CD4-positive, alpha-beta T cell treated with Interferon alpha-2 for 1 hour (primary cell): ENCODE results near the gene VASH2.
A peak's percentile ranks its signal among the peaks of the same experiment; 100 is the strongest.
"Not testable (repeated sequence)": the region's sequence is repeated elsewhere in the genome, so short reads cannot be mapped to it uniquely, and the experiment has no call there.

Source experiments
- DNase-seq, 2 donors: peaks; one replicate each; pipeline ENCODE4 v3.0.0-alpha.2; 2020 to 2022

VASH2 gene

DNA sequence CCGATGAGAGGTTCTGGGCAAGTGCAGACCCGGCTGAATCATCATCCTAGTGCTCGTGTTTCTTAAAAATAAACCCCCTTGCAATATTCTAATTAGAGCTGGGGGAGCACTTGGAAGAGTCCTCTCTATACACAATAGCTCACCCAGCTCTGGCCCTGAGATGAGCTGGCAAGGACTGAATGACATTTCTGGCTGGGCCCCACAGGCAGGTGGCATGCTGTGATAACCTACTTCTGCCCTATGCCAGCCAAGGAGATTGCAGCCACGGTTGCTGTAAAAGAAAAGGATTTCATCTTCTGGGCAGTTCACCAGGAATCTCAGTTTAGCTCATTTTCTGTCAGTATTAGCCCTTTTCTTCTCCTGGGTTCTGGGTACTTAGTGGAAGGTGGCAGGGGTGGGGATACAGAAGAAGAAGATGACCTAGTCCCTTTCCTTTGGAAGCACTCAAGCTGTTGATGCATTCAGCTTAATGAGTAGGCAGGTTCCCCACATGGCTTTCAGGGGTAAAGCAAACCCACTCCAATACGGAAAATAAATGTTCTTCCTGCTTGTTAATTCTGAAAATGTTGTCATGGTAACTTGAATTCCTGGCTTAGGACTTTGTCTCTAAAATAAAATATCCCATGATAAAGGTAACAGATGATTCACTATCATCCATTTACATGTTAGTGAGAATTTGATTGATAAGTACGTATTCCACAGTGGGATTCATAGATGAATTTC, 32.2 kb downstream of the VASH2 start:
- DNase-seq, result no peak

DNA sequence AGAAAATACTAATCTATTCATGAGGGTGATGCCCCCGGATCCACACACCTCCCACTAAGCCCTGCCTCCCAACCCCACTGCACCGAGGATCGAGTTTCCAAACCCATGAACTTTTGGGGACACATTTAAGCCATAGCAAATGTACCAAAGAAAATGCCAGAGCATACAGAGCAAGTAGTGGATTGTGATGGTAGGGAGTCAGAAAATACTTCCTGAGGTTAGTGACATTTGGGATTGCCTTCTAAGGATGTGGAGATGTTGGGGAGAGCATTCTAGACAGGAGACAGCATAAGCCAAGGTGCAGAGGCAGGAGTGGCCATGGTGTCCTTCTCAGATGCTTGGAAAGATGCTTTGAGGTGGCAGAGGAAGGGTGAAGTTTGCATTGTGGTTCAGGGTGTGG, 33.1 kb downstream of the VASH2 start:
- no peak for DNase-seq

GRCh38 chr1:212984522-212985291, 34.4 kb downstream of the VASH2 start:
- no peak for DNase-seq

GRCh38 chr1:212986551-212986950, 36.2 kb downstream of the VASH2 start:
- no peak for DNase-seq

GRCh38 chr1:212987702-212988322, 37.5 kb downstream of the VASH2 start:
- DNase-seq, result no peak

DNA sequence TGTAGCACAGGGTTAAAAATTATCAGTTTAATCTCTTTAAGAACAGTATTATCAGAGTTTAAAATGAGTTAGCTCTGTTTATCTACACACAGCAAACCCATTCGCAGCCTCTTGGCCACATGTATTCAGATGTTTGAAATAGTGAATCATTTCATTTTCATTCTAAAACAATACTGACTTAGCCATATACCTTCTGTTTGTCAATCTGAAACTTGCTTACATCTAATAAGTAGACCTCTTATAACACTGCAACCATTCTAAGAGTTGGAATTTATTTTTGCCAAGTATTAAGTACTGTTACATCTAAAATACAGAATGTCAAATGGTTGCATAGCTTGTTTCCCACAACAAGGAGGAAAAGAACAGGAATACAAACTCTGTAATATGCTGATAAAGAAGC, 39.9 kb downstream of the VASH2 start:
- no peak for DNase-seq

DNA sequence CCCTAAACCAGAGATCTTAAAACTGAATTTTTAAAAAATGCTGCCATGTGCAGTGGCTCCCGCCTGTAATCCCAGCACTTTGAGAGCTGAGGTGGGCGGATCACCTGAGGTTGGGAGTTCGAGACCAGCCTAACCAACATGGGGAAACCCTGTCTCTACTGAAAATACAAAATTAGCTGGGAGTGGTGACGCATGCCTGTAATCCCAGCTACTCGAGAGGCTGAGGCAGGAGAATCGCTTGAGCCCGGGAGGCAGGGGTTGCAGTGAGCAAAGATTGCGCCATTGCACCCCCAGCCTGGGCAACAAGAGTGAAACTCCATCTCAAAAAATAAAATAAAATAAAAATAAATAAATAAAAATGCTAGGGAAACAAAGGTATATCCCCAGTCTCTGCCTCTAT, 43.6 kb downstream of the VASH2 start:
- not testable (repeated sequence) for DNase-seq

GRCh38 chr1:212994926-212995325, 44.6 kb downstream of the VASH2 start:
- no peak for DNase-seq

- no peak for DNase-seq
These were observed 52.9 kb downstream of the VASH2 start for GRCh38 chr1:213003256-213003655.

DNA sequence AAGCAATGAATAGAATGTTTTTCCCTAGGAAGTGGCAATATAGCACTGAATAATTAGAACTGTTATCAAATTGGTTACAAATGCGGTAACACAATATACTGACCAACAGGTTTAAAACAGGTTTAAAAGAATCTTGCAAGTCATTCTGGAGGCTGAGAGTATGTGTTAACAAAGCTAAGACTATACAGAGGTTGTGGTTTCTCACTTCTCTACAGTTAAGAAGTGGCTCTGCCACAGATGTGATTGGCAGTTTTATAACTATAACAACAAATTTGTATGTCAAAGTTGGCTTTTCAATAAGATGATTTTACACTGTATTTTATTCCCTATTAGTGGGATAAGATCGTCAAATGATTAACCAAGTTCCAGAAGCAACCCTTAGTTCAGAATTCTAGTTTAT, 58.2 kb downstream of the VASH2 start:
- DNase-seq, result peak in 1 of 2 donors; percentile 12

- DNase-seq, result peak in 1 of 2 donors; percentile 5
These were observed 64.3 kb downstream of the VASH2 start for GRCh38 chr1:213014642-213015041.

DNA sequence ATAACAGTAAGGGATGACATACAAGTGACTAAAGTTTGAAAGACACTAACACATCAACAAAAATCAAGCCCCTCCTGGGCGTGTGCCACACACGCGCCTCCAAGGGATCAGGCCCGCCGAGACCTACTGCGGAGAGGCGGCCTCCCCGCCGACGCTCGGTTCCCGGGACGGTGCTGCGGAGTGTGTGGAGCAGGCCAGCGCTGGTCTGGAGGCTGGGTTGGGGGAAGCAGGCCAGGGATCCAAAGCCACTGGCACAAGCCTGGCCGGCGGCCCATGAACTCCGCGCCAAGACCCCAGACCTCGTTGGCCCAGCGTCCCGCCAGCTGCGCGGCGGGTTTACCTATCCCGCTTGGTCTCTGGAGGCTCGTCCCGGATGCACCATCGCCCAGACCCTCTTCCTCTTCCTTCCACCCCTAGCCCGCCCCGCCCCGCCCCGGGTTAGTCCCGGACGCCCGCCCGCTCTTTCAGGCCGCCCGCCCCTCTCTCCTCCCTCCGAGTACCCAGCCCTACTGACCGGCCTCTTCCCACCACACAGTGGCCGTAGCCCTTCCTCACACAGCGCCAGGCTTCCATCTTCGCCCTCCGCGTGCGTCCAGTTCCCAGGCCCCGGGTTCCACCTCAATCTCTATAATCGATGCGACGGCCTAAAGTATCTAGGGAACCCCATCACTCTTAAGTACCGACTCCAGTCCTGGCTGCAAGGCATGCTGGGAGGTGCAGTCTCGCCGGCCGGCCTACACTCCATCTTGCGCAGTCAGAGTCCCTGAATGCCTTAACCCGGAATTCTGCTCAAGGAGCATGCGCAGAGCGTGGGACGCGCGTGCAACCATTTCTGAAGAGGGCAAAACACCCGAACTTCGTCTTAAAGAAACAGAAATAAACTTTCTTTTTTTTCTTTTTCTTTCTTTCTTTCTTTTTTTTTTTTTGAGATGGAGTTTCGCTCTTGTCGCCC, 65.0 kb downstream of the VASH2 start, which contains the start of gene ANGEL2:
ANGEL2 (minus strand) TSS at position 769 of the 952 bp plus-strand sequence; CDS start at position 573, 196 bp downstream.
- peak; percentile 96 to 97 for DNase-seq

- no peak for DNase-seq
These were observed 67.3 kb downstream of the VASH2 start for GRCh38 chr1:213017447-213018273.

GRCh38 chr1:213019450-213019849, 69.1 kb downstream of the VASH2 start:
- DNase-seq, result no peak

DNA sequence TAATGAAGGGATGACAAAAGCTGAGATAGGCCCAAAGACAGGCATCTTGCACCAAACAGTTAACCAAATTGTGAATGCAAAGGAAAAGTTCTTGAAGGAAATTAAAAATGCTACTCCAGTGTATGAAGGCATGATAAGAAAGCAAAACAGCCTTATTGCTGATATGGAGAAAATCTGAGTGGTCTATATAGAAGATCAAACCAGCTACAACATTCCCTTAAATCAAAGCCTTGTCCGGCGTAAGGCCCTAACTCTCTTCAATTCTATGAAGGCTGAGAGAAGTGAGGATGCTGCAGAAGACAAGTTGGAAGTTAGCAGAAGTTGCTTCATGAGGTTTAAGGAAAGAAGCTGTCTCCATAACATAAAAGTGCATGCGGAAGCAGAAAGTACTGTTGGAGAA, 69.7 kb downstream of the VASH2 start:
- no peak for DNase-seq

GRCh38 chr1:213027024-213027423, 76.7 kb downstream of the VASH2 start:
- DNase-seq, result not testable (repeated sequence)

DNA sequence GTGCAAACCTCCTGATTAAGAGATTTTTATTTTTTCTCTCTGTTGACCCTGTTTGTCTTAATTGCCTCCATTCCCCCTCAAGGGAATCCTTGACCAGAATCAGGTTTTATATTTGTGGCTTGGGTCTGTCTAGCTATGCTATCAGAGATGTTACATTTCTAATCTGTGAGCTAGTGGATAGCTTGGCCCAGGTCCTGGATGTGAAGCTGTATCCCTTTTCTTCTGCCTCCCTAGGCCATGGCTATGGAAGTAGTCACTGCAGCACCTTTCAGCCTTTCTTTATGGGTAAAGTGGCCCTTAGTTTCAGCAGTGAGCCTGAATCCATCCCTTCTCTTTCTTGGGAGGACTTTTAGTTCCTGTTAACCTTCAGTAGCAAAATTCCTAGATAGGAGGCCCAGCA, 82.3 kb downstream of the VASH2 start:
- no peak for DNase-seq

GRCh38 chr1:213034713-213035112, 84.4 kb downstream of the VASH2 start:
- no peak for DNase-seq

DNA sequence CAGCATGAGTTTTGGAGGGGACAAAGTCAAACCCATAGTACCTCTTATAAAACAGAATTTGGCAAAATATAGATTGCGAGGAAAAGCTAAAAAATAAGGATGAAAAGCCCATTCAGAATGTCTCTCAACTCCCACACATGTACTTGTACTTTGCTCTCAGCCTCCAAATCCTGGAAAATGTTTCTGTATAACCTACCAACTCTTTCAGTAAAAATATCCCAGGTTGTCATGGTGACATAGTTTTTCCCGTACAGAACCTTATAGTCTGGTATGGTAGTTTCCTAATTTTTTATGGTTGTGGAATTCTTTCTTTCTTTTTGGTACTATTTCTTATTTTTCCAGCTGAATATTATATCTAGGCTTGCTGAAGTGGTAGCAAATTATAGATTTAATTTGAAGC, 85.2 kb downstream of the VASH2 start:
- no peak for DNase-seq
